WTC11 (cell line): ENCODE measurements around the gene HIF3A. TPM values are rescaled to one million over a fixed set of nuclear protein-coding genes. Genes with fewer than 3 reads are reported as not detected.

ENCODE experiments used
- ATAC-seq: fragments of 200-7000 bp; cut with Tn5 transposase; 2 replicates; pipeline ENCODE4 v1.10.0; 2021; ENCODE audit warnings: mild to moderate bottlenecking, moderate library complexity
- CTCF ChIA-PET: fragments of 300-600 bp; sonication (Branson Sonifier 250); formaldehyde crosslinking; loops from one replicate; lab custom pipeline; 2021; ENCODE audit warnings: antibody characterized with exemption; lab: Charles Lee
- POLR2A ChIA-PET: fragments of 350-600 bp; sonication (Branson Sonifier 250); formaldehyde crosslinking; loops from one replicate; lab custom pipeline; 2021; ENCODE audit warnings: antibody characterized with exemption; lab: Charles Lee
- DNase-seq: peaks from one replicate; pipeline ENCODE4 v3.0.0; 2021; ENCODE audit warnings: low spot score
- H3K27ac Mint-ChIP-seq: 2 replicates; pipeline ENCODE4 v1.8.0; 2021; ENCODE audit warnings: mixed read lengths
- H3K27me3 Mint-ChIP-seq: 2 replicates; pipeline ENCODE4 v1.8.0; 2021; ENCODE audit warnings: low read depth, mild to moderate bottlenecking, moderate library complexity, mixed read lengths
- H3K36me3 Mint-ChIP-seq: 2 replicates; pipeline ENCODE4 v1.8.0; 2021; ENCODE audit warnings: mixed read lengths
- H3K4me1 Mint-ChIP-seq: 2 replicates; pipeline ENCODE4 v1.8.0; 2022; ENCODE audit warnings: mixed read lengths
- H3K4me3 Mint-ChIP-seq: 2 replicates; pipeline ENCODE4 v1.8.0; 2021; ENCODE audit warnings: mild to moderate bottlenecking, moderate library complexity, mixed read lengths
- H3K9me3 Mint-ChIP-seq: 2 replicates; pipeline ENCODE4 v1.8.0; 2021; ENCODE audit warnings: mixed read lengths
- AFF4 ChIP-seq: sonication (generic); formaldehyde crosslinking; IDR thresholded peaks from 2 replicates; pipeline ENCODE4 v1.8.1; 2023; ENCODE audit warnings: mild to moderate bottlenecking, missing genetic modification reagents, borderline replicate concordance
- ATF1 ChIP-seq: sonication (generic); formaldehyde crosslinking; IDR thresholded peaks from 2 replicates; pipeline ENCODE4 v1.8.1; 2023; ENCODE audit warnings: mild to moderate bottlenecking, moderate library complexity, missing genetic modification reagents
- ATF6 ChIP-seq: sonication (generic); formaldehyde crosslinking; IDR thresholded peaks from 2 replicates; pipeline ENCODE4 v1.8.1; 2023; ENCODE audit warnings: mild to moderate bottlenecking, missing genetic modification reagents
- CREM ChIP-seq: sonication (generic); formaldehyde crosslinking; IDR thresholded peaks from 2 replicates; pipeline ENCODE4 v1.8.1; 2022; ENCODE audit warnings: mild to moderate bottlenecking, missing genetic modification reagents, moderate library complexity
- E2F1 ChIP-seq: sonication (generic); formaldehyde crosslinking; IDR thresholded peaks from 2 replicates; pipeline ENCODE4 v1.8.0; 2022; ENCODE audit warnings: mild to moderate bottlenecking, missing genetic modification reagents
- EMX1 ChIP-seq: fragments of 250-450 bp; sonication (Bioruptor Pico); IDR thresholded peaks from 2 replicates; pipeline ENCODE4 v1.8.0; 2021; ENCODE audit warnings: mild to moderate bottlenecking
- FOXJ3 ChIP-seq: sonication (generic); formaldehyde crosslinking; IDR thresholded peaks from 2 replicates; pipeline ENCODE4 v1.9.0; 2021; ENCODE audit warnings: missing genetic modification reagents, mild to moderate bottlenecking, borderline replicate concordance
- GTF2I ChIP-seq: fragments of 250-450 bp; sonication (Bioruptor Pico); conservative IDR thresholded peaks from 2 replicates; pipeline ENCODE4 v1.4.0; 2021; ENCODE audit warnings: mild to moderate bottlenecking
- JAZF1 ChIP-seq: fragments of 250-450 bp; sonication (Bioruptor Pico); IDR thresholded peaks from 2 replicates; pipeline ENCODE4 v1.9.0; 2021; ENCODE audit warnings: moderate library complexity, mild to moderate bottlenecking, inconsistent platforms
- NFATC4 ChIP-seq: fragments of 250-450 bp; sonication (Bioruptor Pico); IDR thresholded peaks from 2 replicates; pipeline ENCODE4 v1.9.0; 2021; ENCODE audit warnings: mild to moderate bottlenecking
- NFE2L1 ChIP-seq: sonication (generic); formaldehyde crosslinking; IDR thresholded peaks from 2 replicates; pipeline ENCODE4 v1.8.1; 2023; ENCODE audit warnings: missing genetic modification reagents
- OVOL2 ChIP-seq: fragments of 250-450 bp; sonication (Bioruptor Pico); IDR thresholded peaks from 2 replicates; pipeline ENCODE4 v1.9.0; 2021; ENCODE audit warnings: mild to moderate bottlenecking, borderline replicate concordance
- RORB ChIP-seq: fragments of 250-450 bp; sonication (Bioruptor Pico); IDR thresholded peaks from 2 replicates; pipeline ENCODE4 v1.9.0; 2021; ENCODE audit warnings: mild to moderate bottlenecking
- USF2 ChIP-seq: sonication (generic); formaldehyde crosslinking; IDR thresholded peaks from 2 replicates; pipeline ENCODE4 v1.8.1; 2023; ENCODE audit warnings: mild to moderate bottlenecking, missing genetic modification reagents, moderate library complexity
- ZNF138 ChIP-seq: sonication (generic); formaldehyde crosslinking; conservative IDR thresholded peaks from 2 replicates; pipeline ENCODE4 v1.8.1; 2022; ENCODE audit warnings: mild to moderate bottlenecking, moderate library complexity, missing genetic modification reagents
- ZNF416 ChIP-seq: fragments of 250-450 bp; sonication (Bioruptor Pico); IDR thresholded peaks from 2 replicates; pipeline ENCODE4 v1.9.0; 2021; ENCODE audit warnings: mild to moderate bottlenecking, inconsistent platforms
- ZNF425 ChIP-seq: fragments of 250-450 bp; sonication (Bioruptor Pico); conservative IDR thresholded peaks from 2 replicates; pipeline ENCODE4 v1.9.0; 2021; ENCODE audit warnings: mild to moderate bottlenecking
- ZNF671 ChIP-seq: fragments of 250-450 bp; sonication (Bioruptor Pico); IDR thresholded peaks from 2 replicates; pipeline ENCODE4 v1.8.0; 2021; ENCODE audit warnings: mild to moderate bottlenecking
- total RNA-seq: library from RNA; stranded (reverse); gene quantifications from 3 replicates; pipeline ENCODE4 v1.2.3, GENCODE V29; 2021

The HIF3A gene
- total RNA-seq, 1 experiment from 2014 or later, result 31.8 TPM

GRCh38 chr19:46340051-46340659 lies 43.3 kb downstream of the HIF3A start:
- DNase-seq (no peak), ATAC-seq (no peak)
- Mint-ChIP-seq H3K36me3 (peaks cover 4% of the 10 kb centered on the region), H3K27ac (no peak overlapping the region), H3K4me1 (0 out of 2 replicates have a peak, but pooled peaks cover 5% of the 10 kb centered on the region), H3K9me3 (no peaks in the 10 kb centered on the region), H3K4me3 (no peak overlapping the region), H3K27me3 (no peaks in the 10 kb centered on the region; the same call in 1 of the 2 replicates)
- POLR2A ChIA-PET, result no interaction called here
- CTCF ChIA-PET, result interaction anchor here (1.3 kb wide), 1 partner anchor 262 kb away, joined by 3 read pairs; no protein-coding TSS in a partner anchor
- TF ChIP-seq NFE2L1 (CRISPR knock-in tag) (no peak), GTF2I (CRISPR knock-in tag) (no peak), ZNF416 (CRISPR knock-in tag) (no peak), E2F1 (no peak), CREM (CRISPR knock-in tag) (no peak), RORB (CRISPR knock-in tag) (no peak), OVOL2 (CRISPR knock-in tag) (no peak)

GRCh38 chr19:46341937-46342336 lies 45.1 kb downstream of the HIF3A start:
- H3K27ac Mint-ChIP-seq, result no peak overlapping the region
- no peak for DNase-seq
- no peak for TF ChIP-seq ZNF671
- TF ChIP-seq FOXJ3 (CRISPR knock-in tag), result no peak
- no peak for TF ChIP-seq AFF4
- TF ChIP-seq ZNF138 (CRISPR knock-in tag), result no peak
- TF ChIP-seq EMX1, result no peak
- no peak for TF ChIP-seq NFATC4 (CRISPR knock-in tag)
- no peak for TF ChIP-seq JAZF1 (CRISPR knock-in tag)
- TF ChIP-seq ATF1 (CRISPR knock-in tag), result no peak
- no peak for TF ChIP-seq ZNF425
- TF ChIP-seq, all 79 proteins: peak for 0
- Mint-ChIP-seq H3K4me3 (no peak overlapping the region), H3K36me3 (peaks cover 4% of the 10 kb centered on the region), H3K27me3 (no peaks in the 10 kb centered on the region; the same call in 1 of the 2 replicates), H3K9me3 (no peaks in the 10 kb centered on the region), H3K4me1 (0 out of 2 replicates have a peak, but pooled peaks cover 9% of the 10 kb centered on the region)
- no peak for ATAC-seq
- POLR2A ChIA-PET, result interaction anchor here (0.6 kb wide), 1 partner anchor 114 kb away, joined by 3 read pairs; no protein-coding TSS in a partner anchor
- CTCF ChIA-PET, result interaction anchor here (1.0 to 1.2 kb wide), 2 partner anchors 38 to 61 kb away, joined by 3 to 4 read pairs; no protein-coding TSS in a partner anchor

- DNase-seq (no peak), ATAC-seq (no peak)
- no peak overlapping the region; the same call in 1 of the 2 replicates for H3K27ac Mint-ChIP-seq
- TF ChIP-seq ATF6 (CRISPR knock-in tag) (no peak), USF2 (CRISPR knock-in tag) (no peak)
Observed at GRCh38 chr19:46344363-46344762, 47.5 kb downstream of the HIF3A start.

More at GRCh38 chr19:46344363-46344762, 47.5 kb downstream of the HIF3A start:
- no peaks in the 10 kb centered on the region; the same call in 1 of the 2 replicates for H3K27me3 Mint-ChIP-seq
- H3K4me1 Mint-ChIP-seq, result peaks cover 28% of the 10 kb centered on the region
- peaks cover 11% of the 10 kb centered on the region for H3K36me3 Mint-ChIP-seq
- CTCF ChIA-PET, result interaction anchor here (0.9 kb wide), 1 partner anchor 29 kb away, joined by 3 read pairs; no protein-coding TSS in a partner anchor
- POLR2A ChIA-PET, result no interaction called here
- no peak overlapping the region for H3K4me3 Mint-ChIP-seq
- no peaks in the 10 kb centered on the region for H3K9me3 Mint-ChIP-seq
